D721Med (cell line): ENCODE measurements around the gene RHBDL3.
"Not testable (repeated sequence)": the region's sequence is repeated elsewhere in the genome, so short reads cannot be mapped to it uniquely, and the experiment has no call there.

ENCODE experiments used
- DNase-seq: peaks from one replicate; pipeline ENCODE4 v3.0.0; 2011; ENCODE audit warnings: low spot score; ENCODE audit not compliant: insufficient read length
- FAIRE-seq: peaks from 2 replicates; lab custom pipeline; 2011; peaks lifted over from hg19 to GRCh38; lab: Jason Lieb, UNC
- TF ChIP-seq, protein P1 (sequence below): IDR thresholded peaks from 2 replicates; pipeline ENCODE4 v1.5.1; 2012; ENCODE audit warnings: mild to moderate bottlenecking, control low read depth; ENCODE audit not compliant: insufficient read depth; ENCODE audit errors: missing control alignments

The RHBDL3 gene

DNA sequence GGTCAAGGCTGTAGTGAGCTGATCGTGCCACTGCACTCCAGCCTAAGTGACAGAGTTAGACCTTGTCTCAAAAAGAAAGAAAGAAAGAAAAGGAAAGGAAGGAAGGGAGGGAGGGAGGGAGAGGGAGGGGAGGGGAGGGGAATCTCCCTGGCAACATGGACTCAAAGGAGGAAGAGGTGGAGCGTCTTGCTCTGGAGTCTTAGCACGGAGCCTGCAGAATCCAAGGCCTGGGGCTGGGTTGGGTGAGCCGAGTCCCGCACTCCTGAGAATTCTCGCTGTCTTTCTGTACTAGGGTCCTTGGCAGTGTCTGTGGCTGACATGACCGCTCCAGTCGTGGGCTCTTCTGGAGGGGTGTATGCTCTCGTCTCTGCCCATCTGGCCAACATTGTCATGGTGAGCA is 39.4 kb downstream of the RHBDL3 start:
- TF ChIP-seq, protein P1, sequence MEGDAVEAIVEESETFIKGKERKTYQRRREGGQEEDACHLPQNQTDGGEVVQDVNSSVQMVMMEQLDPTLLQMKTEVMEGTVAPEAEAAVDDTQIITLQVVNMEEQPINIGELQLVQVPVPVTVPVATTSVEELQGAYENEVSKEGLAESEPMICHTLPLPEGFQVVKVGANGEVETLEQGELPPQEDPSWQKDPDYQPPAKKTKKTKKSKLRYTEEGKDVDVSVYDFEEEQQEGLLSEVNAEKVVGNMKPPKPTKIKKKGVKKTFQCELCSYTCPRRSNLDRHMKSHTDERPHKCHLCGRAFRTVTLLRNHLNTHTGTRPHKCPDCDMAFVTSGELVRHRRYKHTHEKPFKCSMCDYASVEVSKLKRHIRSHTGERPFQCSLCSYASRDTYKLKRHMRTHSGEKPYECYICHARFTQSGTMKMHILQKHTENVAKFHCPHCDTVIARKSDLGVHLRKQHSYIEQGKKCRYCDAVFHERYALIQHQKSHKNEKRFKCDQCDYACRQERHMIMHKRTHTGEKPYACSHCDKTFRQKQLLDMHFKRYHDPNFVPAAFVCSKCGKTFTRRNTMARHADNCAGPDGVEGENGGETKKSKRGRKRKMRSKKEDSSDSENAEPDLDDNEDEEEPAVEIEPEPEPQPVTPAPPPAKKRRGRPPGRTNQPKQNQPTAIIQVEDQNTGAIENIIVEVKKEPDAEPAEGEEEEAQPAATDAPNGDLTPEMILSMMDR, result no peak
- FAIRE-seq (no peak), DNase-seq (no peak)

DNA sequence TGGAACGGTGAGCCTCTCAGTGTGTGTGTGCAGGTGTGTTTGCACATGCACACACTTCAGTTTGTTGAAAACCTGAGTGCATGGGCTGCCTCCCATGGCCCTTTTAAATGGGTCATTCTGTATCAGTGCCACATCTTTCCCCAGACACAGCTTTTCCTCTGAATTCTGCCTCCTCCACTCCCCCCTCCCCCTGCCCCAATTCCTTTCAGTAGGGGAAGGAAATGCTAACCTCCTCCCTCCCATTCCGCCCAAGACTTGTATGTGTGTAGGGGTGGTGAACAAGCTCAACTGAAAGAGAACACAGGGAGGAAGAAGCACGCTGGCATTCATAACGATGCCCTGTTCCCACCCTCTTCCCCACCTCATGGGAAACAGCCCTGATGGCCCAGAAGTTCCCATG is 42.0 kb downstream of the RHBDL3 start:
- FAIRE-seq, result no peak
- TF ChIP-seq, protein P1, result no peak

DNA sequence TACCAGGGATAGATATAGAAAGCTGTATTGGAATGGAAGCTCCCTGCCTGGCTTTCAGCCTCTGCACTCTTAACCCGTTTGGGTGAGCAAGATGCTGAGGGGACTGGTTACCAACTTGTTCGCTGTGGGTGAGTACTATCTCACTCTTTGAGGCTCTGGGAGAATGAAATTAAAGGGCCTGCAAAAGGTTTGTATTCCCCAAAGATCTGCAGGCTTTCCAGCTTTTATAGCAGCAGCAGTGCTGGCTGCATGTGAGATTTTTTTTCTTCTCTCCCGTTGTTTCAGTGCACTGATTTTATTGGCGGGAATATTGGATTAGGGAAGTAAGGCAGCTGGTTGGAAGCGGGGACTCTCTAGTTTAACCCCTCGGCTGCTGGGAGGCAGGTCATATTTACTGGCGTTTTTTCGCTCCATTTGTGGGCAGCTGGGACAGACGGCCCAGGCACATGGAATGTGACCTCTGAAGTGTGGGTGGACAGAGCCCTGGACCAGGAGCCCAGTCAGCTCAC is 45.5 kb downstream of the RHBDL3 start:
- TF ChIP-seq, protein P1, result no peak
- no peak for DNase-seq
- FAIRE-seq, result no peak

More for the DNA sequence above, 42.0 kb downstream of the RHBDL3 start:
- DNase-seq, result no peak

DNA sequence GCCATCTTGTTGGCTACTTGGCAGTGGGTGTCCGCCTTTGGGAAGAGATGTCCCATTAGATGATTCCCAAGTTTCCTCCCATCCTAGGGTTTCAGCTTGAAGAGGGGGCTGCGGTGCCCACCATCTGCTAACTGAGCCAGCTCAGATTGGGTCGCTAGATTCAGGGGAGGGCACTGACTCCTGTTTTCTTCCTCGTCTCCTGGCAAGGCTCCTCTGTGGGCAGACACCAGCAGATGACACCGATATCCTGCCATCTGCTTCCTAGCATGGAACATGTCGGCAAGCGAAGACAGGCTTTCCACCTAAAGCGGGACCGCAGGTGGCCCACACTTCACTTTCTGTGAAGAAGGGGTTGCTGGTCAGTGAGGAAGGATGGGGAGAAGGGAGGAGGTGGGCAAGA is 49.0 kb downstream of the RHBDL3 start:
- TF ChIP-seq, protein P1, result no peak
- DNase-seq (no peak), FAIRE-seq (no peak)

DNA sequence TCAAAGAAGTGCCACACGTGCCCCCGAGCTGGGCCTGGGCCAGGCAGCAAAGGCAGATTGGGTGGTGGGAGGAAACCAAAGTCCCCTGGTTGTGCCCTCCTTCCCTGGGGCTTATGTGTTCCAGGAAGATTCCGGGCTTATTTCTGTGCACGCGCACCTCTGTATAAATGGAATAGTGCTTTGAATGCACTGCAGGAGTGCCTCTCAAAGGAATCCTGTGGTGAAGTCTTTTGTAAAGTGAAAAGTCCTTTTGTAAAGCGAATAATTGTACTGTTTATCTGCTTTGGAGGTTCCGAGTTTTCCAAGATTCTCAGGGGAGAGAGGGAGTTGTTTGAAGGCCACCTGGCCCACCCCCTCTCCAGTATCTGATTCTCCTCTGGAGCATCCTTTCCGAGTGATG is 49.5 kb downstream of the RHBDL3 start:
- FAIRE-seq, result no peak
- TF ChIP-seq, protein P1, result no peak
- no peak for DNase-seq

DNA sequence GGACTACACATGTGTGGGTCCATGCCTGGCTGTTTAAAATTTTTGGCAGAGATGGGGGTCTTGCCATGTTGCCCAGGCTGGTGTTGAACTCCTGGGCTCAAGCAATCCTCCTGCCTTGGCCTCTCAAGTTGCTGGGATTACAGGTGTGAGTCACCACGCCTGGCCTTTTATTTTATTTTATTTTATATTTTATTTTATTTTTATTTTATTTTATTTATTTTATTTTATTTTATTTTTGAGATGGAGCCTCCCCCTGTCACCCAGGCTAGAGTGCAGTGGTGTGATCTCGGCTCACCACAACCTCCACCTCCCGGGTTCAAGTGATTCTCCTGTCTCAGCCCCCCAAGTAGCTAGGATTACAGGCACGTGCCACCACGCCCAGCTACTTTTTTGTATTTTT is 51.0 kb downstream of the RHBDL3 start:
- not testable (repeated sequence) for FAIRE-seq, DNase-seq

DNA sequence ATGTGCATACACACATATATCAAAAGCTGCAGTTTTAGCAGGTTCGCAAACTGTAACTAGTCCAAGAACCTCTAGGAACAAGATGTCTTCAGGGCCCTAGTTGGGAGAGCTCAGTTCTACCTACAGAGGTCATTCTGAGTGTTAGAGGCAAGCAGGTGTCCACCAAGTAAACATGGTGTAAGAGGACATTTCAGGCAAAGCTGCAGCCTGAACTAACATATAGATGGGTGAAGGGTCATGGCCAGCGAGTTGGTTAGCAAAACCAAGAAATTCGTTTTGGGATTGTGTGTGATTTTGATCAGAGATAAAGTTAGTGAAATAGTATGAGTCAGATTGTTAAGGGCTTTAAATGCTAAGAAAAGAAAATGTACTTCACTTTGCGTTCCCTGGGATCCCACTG is 51.7 kb downstream of the RHBDL3 start:
- TF ChIP-seq, protein P1, result no peak
- no peak for DNase-seq
- no peak for FAIRE-seq

DNA sequence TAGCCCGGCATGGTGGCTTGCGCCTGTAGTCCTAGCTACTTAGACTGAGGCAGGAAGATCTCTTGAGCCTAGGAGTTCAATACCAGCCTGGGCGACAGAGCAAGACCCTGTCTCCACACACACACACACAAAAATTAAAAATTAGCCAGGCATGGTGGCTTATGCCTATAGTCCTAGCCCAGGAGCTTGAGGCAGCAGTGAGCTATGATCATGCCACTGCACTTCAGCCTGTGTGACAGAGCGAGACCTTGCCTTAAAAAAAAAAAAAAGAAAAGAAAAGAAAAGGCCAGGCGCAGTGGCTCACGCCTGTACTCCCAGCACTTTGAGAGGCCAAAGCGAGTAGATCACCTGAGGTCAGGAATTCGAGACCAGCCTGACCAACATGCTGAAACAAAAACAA is 52.4 kb downstream of the RHBDL3 start:
- DNase-seq, result no peak
- TF ChIP-seq, protein P1, result no peak
- no peak for FAIRE-seq
